HEK293 (cell line): ENCODE data around the gene INPP5A.

Source experiments
- CTCF ChIA-PET: fragments of 350-600 bp; formaldehyde crosslinking; extraction: SDS; loops from one replicate; lab custom pipeline; 2021; ENCODE audit warnings: antibody characterized with exemption; lab: Yijun Ruan, JAX
- POLR2A ChIA-PET: fragments of 300-600 bp; formaldehyde crosslinking; extraction: SDS; loops from one replicate; lab custom pipeline; 2020; ENCODE audit warnings: antibody characterized with exemption, inconsistent platforms; lab: Yijun Ruan, JAX
- H3K27ac ChIP-seq: fragments of 200-500 bp; sonication (Bioruptor generic); 2 replicates; pipeline ENCODE4 v1.5.1; 2014; ENCODE audit warnings: low read depth, low read length, control low read depth, inconsistent platforms; ENCODE audit errors: extremely low read depth
- H3K36me3 ChIP-seq, 2 experiments: fragments of 200-500 bp in 1 of 2; sonication (Bioruptor generic) in 1 of 2; 1 replicate in 1 of 2; 2 replicates in 1 of 2; pipeline ENCODE4 v1.5.1; 2014 to 2017; ENCODE audit warnings: inconsistent platforms in 2 of 2, low read length in 2 of 2; ENCODE audit not compliant: control insufficient read depth in 2 of 2, insufficient read depth in 1 of 2
- H3K4me1 ChIP-seq: fragments of 200-500 bp; sonication (Bioruptor generic); 2 replicates; pipeline ENCODE4 v1.5.1; 2014; ENCODE audit warnings: mild to moderate bottlenecking, low read length, inconsistent platforms; ENCODE audit not compliant: control insufficient read depth, insufficient read depth
- H3K4me3 ChIP-seq: 2 replicates; pipeline ENCODE4 v1.5.1; 2011; ENCODE audit warnings: low read depth, mild to moderate bottlenecking, control low read depth, low read length, moderate library complexity
- H3K9me3 ChIP-seq: fragments of 200-500 bp; sonication (Bioruptor generic); 2 replicates; pipeline ENCODE4 v1.5.1; 2014; ENCODE audit warnings: low read depth, low read length, inconsistent platforms; ENCODE audit not compliant: control insufficient read depth, insufficient read depth
- KLF10 ChIP-seq: fragments of 450-650 bp; IDR thresholded peaks from 2 replicates; pipeline ENCODE4 v1.5.1; 2018; ENCODE audit warnings: missing biosample characterization, mild to moderate bottlenecking, missing genetic modification characterization
- PRDM4 ChIP-seq: fragments of 450-650 bp; formaldehyde crosslinking; IDR thresholded peaks from 2 replicates; pipeline ENCODE4 v1.5.1; 2017; ENCODE audit warnings: missing biosample characterization, missing genetic modification characterization
- SALL2 ChIP-seq: fragments of 450-650 bp; formaldehyde crosslinking; IDR thresholded peaks from 2 replicates; pipeline ENCODE4 v1.5.0; 2017; ENCODE audit warnings: missing biosample characterization, mild to moderate bottlenecking, missing genetic modification characterization, borderline replicate concordance
- YY2 ChIP-seq: fragments of 450-650 bp; formaldehyde crosslinking; IDR thresholded peaks from 2 replicates; pipeline ENCODE4 v1.5.1; 2016; ENCODE audit warnings: missing biosample characterization, missing genetic modification characterization
- ZBTB11 ChIP-seq: fragments of 450-650 bp; formaldehyde crosslinking; conservative IDR thresholded peaks from 2 replicates; pipeline ENCODE4 v1.5.1; 2016; ENCODE audit warnings: low read depth, missing biosample characterization, missing genetic modification characterization
- ZNF155 ChIP-seq: fragments of 450-650 bp; formaldehyde crosslinking; IDR thresholded peaks from 2 replicates; pipeline ENCODE4 v1.5.1; 2016; ENCODE audit warnings: missing biosample characterization, missing genetic modification characterization
- ZNF184 ChIP-seq: fragments of 450-650 bp; IDR thresholded peaks from 2 replicates; pipeline ENCODE4 v1.5.1; 2018; ENCODE audit warnings: missing biosample characterization, mild to moderate bottlenecking, missing genetic modification characterization
- ZNF214 ChIP-seq: fragments of 450-650 bp; formaldehyde crosslinking; IDR thresholded peaks from 2 replicates; pipeline ENCODE4 v1.5.1; 2017; ENCODE audit warnings: missing biosample characterization, mild to moderate bottlenecking, missing genetic modification characterization, borderline replicate concordance
- ZNF26 ChIP-seq: fragments of 450-650 bp; formaldehyde crosslinking; IDR thresholded peaks from 2 replicates; pipeline ENCODE4 v1.5.1; 2016; ENCODE audit warnings: missing biosample characterization, missing genetic modification characterization
- ZNF473 ChIP-seq: fragments of 450-650 bp; formaldehyde crosslinking; IDR thresholded peaks from 2 replicates; pipeline ENCODE4 v1.5.1; 2017; ENCODE audit warnings: missing biosample characterization, missing genetic modification characterization
- ZNF549 ChIP-seq: fragments of 450-650 bp; IDR thresholded peaks from 2 replicates; pipeline ENCODE4 v1.5.1; 2018; ENCODE audit warnings: missing biosample characterization, missing genetic modification characterization, mild to moderate bottlenecking, inconsistent platforms, moderate library complexity
- ZNF561 ChIP-seq: fragments of 450-650 bp; IDR thresholded peaks from 2 replicates; pipeline ENCODE4 v1.5.1; 2018; ENCODE audit warnings: missing biosample characterization, missing genetic modification characterization, borderline replicate concordance
- ZNF596 ChIP-seq: fragments of 450-650 bp; IDR thresholded peaks from 2 replicates; pipeline ENCODE4 v1.5.0; 2018; ENCODE audit warnings: missing biosample characterization, mild to moderate bottlenecking, missing genetic modification characterization, moderate library complexity
- ZNF658 ChIP-seq: fragments of 450-650 bp; formaldehyde crosslinking; IDR thresholded peaks from 2 replicates; pipeline ENCODE4; 2016; ENCODE audit warnings: missing biosample characterization, missing genetic modification characterization
- ZNF677 ChIP-seq: fragments of 450-650 bp; IDR thresholded peaks from 2 replicates; pipeline ENCODE4 v1.5.0; 2018; ENCODE audit warnings: missing biosample characterization, mild to moderate bottlenecking, missing genetic modification characterization, moderate library complexity
- ZNF701 ChIP-seq: fragments of 450-650 bp; formaldehyde crosslinking; IDR thresholded peaks from 2 replicates; pipeline ENCODE4 v1.5.1; 2016; ENCODE audit warnings: missing biosample characterization, missing genetic modification characterization
- TF ChIP-seq, protein P1 (sequence below): fragments of 450-650 bp; formaldehyde crosslinking; IDR thresholded peaks from 2 replicates; pipeline ENCODE4 v1.5.1; 2016; ENCODE audit warnings: missing biosample characterization, missing genetic modification characterization, low read depth

Gene INPP5A

GRCh38 chr10:132827861-132828539 is 290.4 kb downstream of the INPP5A start (continued):
- no peak for TF ChIP-seq ZNF549
- TF ChIP-seq ZNF596 (tag by site-specific recombination), result no peak
- no peak for TF ChIP-seq KLF10 (tag by site-specific recombination)
- no peak for TF ChIP-seq ZNF26 (tag by site-specific recombination)
- no peak for TF ChIP-seq PRDM4 (tag by site-specific recombination)
- TF ChIP-seq ZNF473 (tag by site-specific recombination), result no peak
- no peak for TF ChIP-seq ZBTB11 (tag by site-specific recombination)
- TF ChIP-seq ZNF184 (tag by site-specific recombination), result no peak

DNA sequence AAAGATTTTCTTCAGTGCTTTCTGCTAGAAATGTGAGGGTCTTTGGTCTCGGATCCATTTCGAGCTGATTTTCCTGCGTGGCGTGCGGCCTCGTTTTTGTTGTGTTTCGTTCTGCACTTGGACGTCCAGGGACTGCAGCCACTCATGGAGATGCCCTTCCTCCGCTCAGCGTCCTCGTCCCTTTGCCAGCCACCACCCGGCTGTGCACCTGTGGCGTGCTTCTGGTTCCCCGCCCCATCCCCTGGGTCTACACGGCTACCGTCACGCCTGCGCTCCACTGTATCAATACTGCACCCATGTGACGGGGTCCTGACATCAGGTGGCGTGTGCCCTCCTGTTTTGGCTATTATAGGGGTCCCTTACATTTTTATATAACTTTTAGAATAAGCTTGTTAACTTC is 291.1 kb downstream of the INPP5A start:
- TF ChIP-seq ZNF701 (tag by site-specific recombination) (no peak), ZNF214 (no peak), ZNF658 (tag by site-specific recombination) (no peak), ZNF561 (tag by site-specific recombination) (no peak), ZNF677 (tag by site-specific recombination) (no peak)
- Histone ChIP-seq H3K4me3 (no peak overlapping the region), H3K36me3 (no peaks in the 10 kb centered on the region), H3K4me1 (no peaks in the 10 kb centered on the region), H3K9me3 (no peaks in the 10 kb centered on the region; the same call in 1 of the 2 replicates), H3K27ac (no peak overlapping the region)
- POLR2A ChIA-PET, result interaction anchor here (0.7 kb wide), 1 partner anchor 74 kb away, joined by 3 read pairs; no protein-coding TSS in a partner anchor
- CTCF ChIA-PET, result interaction anchor here (0.7 kb wide), 1 partner anchor 443 kb away, joined by 3 read pairs; no protein-coding TSS in a partner anchor

- H3K4me1 ChIP-seq, result no peaks in the 10 kb centered on the region
- ChIA-PET CTCF (interaction anchor here (0.6 to 0.7 kb wide), 2 partner anchors 26 to 444 kb away, joined by 3 read pairs; no protein-coding TSS in a partner anchor), POLR2A (no interaction called here)
Measured at GRCh38 chr10:132829403-132829802, 291.8 kb downstream of the INPP5A start.

More at GRCh38 chr10:132829403-132829802, 291.8 kb downstream of the INPP5A start:
- Histone ChIP-seq H3K9me3 (no peaks in the 10 kb centered on the region; the same call in 1 of the 2 replicates), H3K36me3 (no peaks in the 10 kb centered on the region), H3K27ac (no peak overlapping the region)
- TF ChIP-seq ZNF155, result no peak
- TF ChIP-seq, protein P1, sequence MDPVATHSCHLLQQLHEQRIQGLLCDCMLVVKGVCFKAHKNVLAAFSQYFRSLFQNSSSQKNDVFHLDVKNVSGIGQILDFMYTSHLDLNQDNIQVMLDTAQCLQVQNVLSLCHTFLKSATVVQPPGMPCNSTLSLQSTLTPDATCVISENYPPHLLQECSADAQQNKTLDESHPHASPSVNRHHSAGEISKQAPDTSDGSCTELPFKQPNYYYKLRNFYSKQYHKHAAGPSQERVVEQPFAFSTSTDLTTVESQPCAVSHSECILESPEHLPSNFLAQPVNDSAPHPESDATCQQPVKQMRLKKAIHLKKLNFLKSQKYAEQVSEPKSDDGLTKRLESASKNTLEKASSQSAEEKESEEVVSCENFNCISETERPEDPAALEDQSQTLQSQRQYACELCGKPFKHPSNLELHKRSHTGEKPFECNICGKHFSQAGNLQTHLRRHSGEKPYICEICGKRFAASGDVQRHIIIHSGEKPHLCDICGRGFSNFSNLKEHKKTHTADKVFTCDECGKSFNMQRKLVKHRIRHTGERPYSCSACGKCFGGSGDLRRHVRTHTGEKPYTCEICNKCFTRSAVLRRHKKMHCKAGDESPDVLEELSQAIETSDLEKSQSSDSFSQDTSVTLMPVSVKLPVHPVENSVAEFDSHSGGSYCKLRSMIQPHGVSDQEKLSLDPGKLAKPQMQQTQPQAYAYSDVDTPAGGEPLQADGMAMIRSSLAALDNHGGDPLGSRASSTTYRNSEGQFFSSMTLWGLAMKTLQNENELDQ (tag by site-specific recombination), result no peak
- no peak for TF ChIP-seq SALL2
- TF ChIP-seq YY2 (tag by site-specific recombination), result no peak
- TF ChIP-seq, all 188 proteins: peak for 0
- H3K4me3 ChIP-seq, result no peak overlapping the region
